Naive thymus-derived CD8-positive, alpha-beta T cell (primary cell): ENCODE measurements around the gene GNA15. TPM values are rescaled to one million over a fixed set of nuclear protein-coding genes. Genes with fewer than 3 reads are reported as not detected.
A peak's percentile ranks its signal among the peaks of the same experiment; 100 is the strongest.

Experiments
- ATAC-seq, 2 donors: fragments of 150-1000 bp; cut with Tn5 transposase in 1 of 2; sonication (Bioruptor Pico), chemical (Tn5 transposase) in 1 of 2; 1 replicate in 1 of 2; 2 replicates in 1 of 2; pipeline ENCODE4 v1.10.0; 2021; ENCODE audit warnings: mild to moderate bottlenecking in 2 of 2, moderate library complexity in 2 of 2
- POLR2A ChIA-PET: fragments of 350-600 bp; sonication (Branson Sonifier 250); formaldehyde crosslinking; loops from one replicate; lab custom pipeline; 2021; ENCODE audit warnings: antibody characterized with exemption; lab: Charles Lee
- DNase-seq, 10 donors: peaks; one replicate each; pipeline versions ENCODE4 v3.0.0 to v3.0.0-alpha.2; 2020 to 2022
- H3K27ac Mint-ChIP-seq, 10 donors: one replicate each; pipeline ENCODE4 v1.8.0; 2020 to 2022; ENCODE audit warnings: mild to moderate bottlenecking in 10 of 10, mixed read lengths in 10 of 10, moderate library complexity in 4 of 10, inconsistent platforms in 1 of 10
- H3K27me3 Mint-ChIP-seq, 5 donors: one replicate each; pipeline ENCODE4 v1.8.0; 2021 to 2022; ENCODE audit warnings: mixed read lengths in 5 of 5
- H3K36me3 Mint-ChIP-seq, 3 donors: one replicate each; pipeline ENCODE4 v1.8.0; 2020 to 2022; ENCODE audit warnings: mixed read lengths in 3 of 3, mild to moderate bottlenecking in 2 of 3, inconsistent platforms in 1 of 3
- H3K4me1 Mint-ChIP-seq, 4 donors: one replicate each; pipeline ENCODE4 v1.8.0; 2021 to 2022; ENCODE audit warnings: mixed read lengths in 4 of 4
- H3K4me3 Mint-ChIP-seq, 10 donors: one replicate each; pipeline ENCODE4 v1.8.0; 2020 to 2022; ENCODE audit warnings: mild to moderate bottlenecking in 10 of 10, mixed read lengths in 10 of 10, moderate library complexity in 6 of 10, inconsistent platforms in 1 of 10
- H3K9me3 Mint-ChIP-seq, 9 donors: one replicate each; pipeline ENCODE4 v1.8.0; 2020 to 2022; ENCODE audit warnings: mixed read lengths in 9 of 9, mild to moderate bottlenecking in 3 of 9, inconsistent platforms in 1 of 9, moderate library complexity in 1 of 9
- polyA plus RNA-seq, 3 donors: library from polyadenylated mRNA; unstranded; fragments of 300-500 nt; fragmentation: Illumina TruSeq; gene quantifications; one replicate each; pipeline ENCODE4 v1.2.3, GENCODE V29; 2021
- total RNA-seq, 8 experiments: library from RNA in 2 of 8; stranded (reverse) in 2 of 8; gene quantifications; one replicate each; pipeline ENCODE4 v1.2.3 and lab custom pipeline; 2021 to 2026

Gene GNA15
- total and polyA plus RNA-seq, 5 experiments from 2014 or later = 0.19 to 0.39 (median 0.36) TPM; not detected in 2

GRCh38 chr19:3099347-3100145 lies 36.3 kb upstream of the GNA15 start:
- no peaks in the 10 kb centered on the region for H3K36me3 Mint-ChIP-seq
- H3K27ac Mint-ChIP-seq = peak overlapping the region in 7 of 10 donors; percentile 55 to 96 (median 85)
- POLR2A ChIA-PET = interaction anchor here (0.9 to 1.9 kb wide), 2 partner anchors 64 to 149 kb away, joined by 3 to 7 read pairs; no protein-coding TSS in a partner anchor
- ATAC-seq (no peak), DNase-seq (no peak)
- peaks cover 0 to 7% (median 0%) of the 10 kb centered on the region in 5 donors for H3K27me3 Mint-ChIP-seq
- peaks cover 23 to 42% (median 37%) of the 10 kb centered on the region in 4 donors for H3K4me1 Mint-ChIP-seq
- no peaks in the 10 kb centered on the region for H3K9me3 Mint-ChIP-seq
- peak overlapping the region; percentile 73 to 88 (median 76) for H3K4me3 Mint-ChIP-seq

DNA sequence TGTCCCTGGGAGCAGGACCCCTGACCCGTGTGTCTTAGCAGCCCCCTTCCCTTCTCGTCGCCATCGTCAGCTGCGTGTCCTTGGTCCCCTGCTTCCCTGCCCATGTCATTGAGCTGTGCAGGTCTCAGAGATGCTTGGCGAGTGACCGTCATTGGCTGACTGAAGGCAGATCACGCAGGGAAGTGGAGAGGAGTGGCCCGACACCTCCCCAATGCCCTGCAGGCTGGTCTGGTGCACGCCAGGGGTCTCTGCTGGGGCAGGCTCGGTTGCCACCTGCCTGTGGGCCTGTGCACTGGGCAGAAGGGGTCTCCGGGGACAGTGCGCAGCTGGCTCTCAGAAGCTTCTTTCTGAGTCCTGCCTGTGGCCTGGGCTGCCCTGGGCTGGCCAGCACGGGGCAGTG lies 35.5 kb upstream of the GNA15 start:
- Mint-ChIP-seq H3K4me1 (peaks cover 20 to 38% (median 33%) of the 10 kb centered on the region in 4 donors), H3K36me3 (no peaks in the 10 kb centered on the region), H3K27me3 (peaks cover 0 to 7% (median 0%) of the 10 kb centered on the region in 5 donors), H3K9me3 (no peaks in the 10 kb centered on the region), H3K4me3 (peak overlapping the region in 1 of 10 donors; percentile 76), H3K27ac (no peak overlapping the region)
- DNase-seq = no peak
- POLR2A ChIA-PET = no interaction called here
- ATAC-seq = no peak

GRCh38 chr19:3100747-3101730 lies 34.8 kb upstream of the GNA15 start:
- peak overlapping the region in 1 of 10 donors; percentile 62 for H3K4me3 Mint-ChIP-seq
- POLR2A ChIA-PET = interaction anchor here (0.6 kb wide), 1 partner anchor 36 kb away, joined by 4 read pairs; no protein-coding TSS in a partner anchor
- peaks cover 0 to 7% (median 0%) of the 10 kb centered on the region in 5 donors for H3K27me3 Mint-ChIP-seq
- DNase-seq = no peak
- H3K9me3 Mint-ChIP-seq = no peaks in the 10 kb centered on the region
- H3K4me1 Mint-ChIP-seq = peaks cover 14 to 31% (median 26%) of the 10 kb centered on the region in 4 donors
- peak overlapping the region in 1 of 10 donors; percentile 38 for H3K27ac Mint-ChIP-seq
- no peak for ATAC-seq
- no peaks in the 10 kb centered on the region for H3K36me3 Mint-ChIP-seq

DNA sequence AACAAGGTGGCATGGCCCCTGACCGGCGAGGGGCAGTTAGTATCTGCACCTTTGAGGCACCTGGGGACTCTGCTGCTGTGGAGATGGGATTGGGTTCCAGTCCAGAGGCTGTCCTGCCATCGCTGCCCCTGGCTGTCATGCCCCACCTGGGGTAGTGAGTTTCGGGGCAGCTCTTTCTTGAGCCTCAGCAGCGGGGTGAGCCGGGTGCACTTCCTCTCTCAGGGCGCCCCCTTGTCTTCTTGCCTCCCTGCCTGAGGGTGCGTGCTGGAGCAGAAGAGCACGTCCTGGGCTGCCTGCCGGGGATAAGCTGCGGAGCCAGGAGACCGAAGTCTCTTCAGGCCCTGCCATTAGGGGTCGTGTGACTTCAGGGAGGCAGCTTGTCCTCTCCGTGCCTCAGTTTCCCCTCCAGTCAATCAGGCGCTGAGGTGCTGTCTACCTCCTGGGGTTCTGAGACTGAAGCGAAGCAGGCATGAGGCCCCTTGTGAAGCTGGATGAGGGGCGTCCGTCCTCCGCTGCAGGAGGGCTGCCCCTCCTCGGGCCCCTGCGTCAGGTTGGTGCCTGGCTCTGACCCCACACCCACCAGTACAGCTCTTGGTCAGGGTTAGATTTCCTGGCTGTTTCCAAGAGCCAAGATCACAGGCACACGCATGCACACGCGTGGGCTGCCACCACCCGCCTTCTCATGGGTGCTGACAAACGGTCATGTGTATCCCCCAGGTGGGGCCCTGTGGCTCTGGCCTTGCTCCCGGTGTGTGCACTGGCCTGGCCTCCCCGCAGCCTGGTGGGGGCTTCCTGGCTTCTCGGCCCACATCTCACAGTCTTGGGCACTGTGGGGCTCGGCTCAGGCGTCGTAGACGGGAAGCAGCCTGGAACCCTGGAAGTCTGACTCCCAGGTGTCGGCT lies 33.3 kb upstream of the GNA15 start:
- H3K9me3 Mint-ChIP-seq = no peaks in the 10 kb centered on the region
- no peaks in the 10 kb centered on the region for H3K36me3 Mint-ChIP-seq
- ATAC-seq (no peak), DNase-seq (no peak)
- peaks cover 13 to 26% (median 21%) of the 10 kb centered on the region in 4 donors for H3K4me1 Mint-ChIP-seq
- POLR2A ChIA-PET = interaction anchor here (0.6 to 2.9 kb wide), 4 partner anchors 41 to 151 kb away, joined by 4 to 11 read pairs (median 7); partner anchors contain the start of gene TLE5
- H3K27ac Mint-ChIP-seq = no peak overlapping the region
- no peak overlapping the region for H3K4me3 Mint-ChIP-seq
- H3K27me3 Mint-ChIP-seq = peaks cover 0 to 5% (median 0%) of the 10 kb centered on the region in 5 donors

- POLR2A ChIA-PET = interaction anchor here (0.6 to 2.9 kb wide), 8 partner anchors 28 to 1707 kb away, joined by 3 to 11 read pairs (median 4); partner anchors contain the start of gene TLE5
- ATAC-seq (no peak), DNase-seq (no peak)
- Mint-ChIP-seq H3K36me3 (no peaks in the 10 kb centered on the region), H3K4me3 (no peak overlapping the region), H3K27me3 (no peaks in the 10 kb centered on the region), H3K4me1 (peaks cover 14 to 24% (median 16%) of the 10 kb centered on the region in 4 donors), H3K9me3 (no peaks in the 10 kb centered on the region), H3K27ac (no peak overlapping the region)
Measured at GRCh38 chr19:3104708-3104983, 31.2 kb upstream of the GNA15 start.

GRCh38 chr19:3105641-3106508 lies 30.0 kb upstream of the GNA15 start:
- Mint-ChIP-seq H3K27me3 (no peaks in the 10 kb centered on the region), H3K36me3 (no peaks in the 10 kb centered on the region), H3K4me3 (no peak overlapping the region), H3K4me1 (peaks cover 11 to 26% (median 15%) of the 10 kb centered on the region in 4 donors), H3K9me3 (no peaks in the 10 kb centered on the region), H3K27ac (no peak overlapping the region)
- no peak for DNase-seq
- ATAC-seq = no peak
- POLR2A ChIA-PET = interaction anchor here (1.8 kb wide), 1 partner anchor 145 kb away, joined by 7 read pairs; no protein-coding TSS in a partner anchor

DNA sequence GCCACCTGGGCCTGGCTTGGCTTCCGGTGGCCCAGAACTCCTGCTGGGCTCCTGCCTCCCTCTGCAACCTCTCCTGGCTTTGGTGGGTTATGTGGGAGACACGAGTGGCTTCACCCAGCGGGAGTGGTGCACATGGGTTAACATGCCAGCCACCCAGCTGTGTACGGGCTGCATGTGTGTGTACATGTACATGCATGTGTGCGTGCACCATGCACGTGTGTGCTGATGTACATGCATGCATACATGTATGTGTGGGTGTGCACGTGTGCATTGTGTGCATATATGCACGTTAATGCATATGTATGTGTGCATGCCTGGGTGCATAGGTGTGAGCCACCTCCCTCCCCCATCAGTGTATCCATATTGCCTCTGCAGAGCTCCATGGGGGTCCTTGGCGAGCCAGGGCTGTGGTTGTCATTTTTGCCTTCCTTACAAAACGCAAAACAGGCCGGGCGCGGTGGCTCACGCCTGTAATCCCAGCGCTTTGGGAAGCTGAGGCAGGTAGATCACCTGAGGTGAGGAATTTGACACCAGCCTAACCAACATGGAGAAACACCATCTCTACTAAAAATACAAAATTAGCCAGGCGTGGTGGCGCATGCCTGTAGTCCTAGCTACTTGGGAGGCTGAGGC lies 29.2 kb upstream of the GNA15 start:
- DNase-seq (no peak), ATAC-seq (no peak)

DNA sequence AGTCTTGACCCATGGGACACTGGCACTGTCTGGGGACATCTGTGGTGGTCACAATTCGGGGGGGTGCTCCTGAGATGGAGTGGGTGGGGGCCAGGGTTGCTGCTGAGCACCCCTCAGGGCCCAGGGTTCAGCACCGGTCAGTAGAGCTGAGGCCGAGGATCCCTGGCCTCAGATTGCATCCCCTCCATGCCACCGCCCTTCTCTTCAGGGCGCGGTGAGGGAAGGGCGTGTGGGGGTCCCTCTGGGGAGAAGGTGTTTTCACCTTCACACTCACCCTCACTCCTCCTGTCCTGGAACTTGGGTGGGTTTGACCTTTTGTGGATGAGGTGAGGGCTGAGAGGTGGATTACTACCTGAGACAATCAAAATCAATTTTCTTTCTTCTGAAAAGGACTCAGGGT lies 28.2 kb upstream of the GNA15 start:
- no peak for DNase-seq
- H3K4me3 Mint-ChIP-seq = no peak overlapping the region
- POLR2A ChIA-PET = interaction anchor here (0.7 to 1.4 kb wide), 3 partner anchors 131 to 1067 kb away, joined by 3 read pairs; partner anchors contain the start of gene TLE6

More for the DNA sequence above, 29.2 kb upstream of the GNA15 start:
- H3K27me3 Mint-ChIP-seq = no peaks in the 10 kb centered on the region
- no peak overlapping the region for H3K27ac Mint-ChIP-seq
- no peak overlapping the region for H3K4me3 Mint-ChIP-seq
- POLR2A ChIA-PET = interaction anchor here (1.4 kb wide), 1 partner anchor 130 kb away, joined by 3 read pairs; the partner anchor contains the start of gene TLE6
- peaks cover 11 to 30% (median 15%) of the 10 kb centered on the region in 4 donors for H3K4me1 Mint-ChIP-seq
- no peaks in the 10 kb centered on the region for H3K9me3 Mint-ChIP-seq
- no peaks in the 10 kb centered on the region for H3K36me3 Mint-ChIP-seq

DNA sequence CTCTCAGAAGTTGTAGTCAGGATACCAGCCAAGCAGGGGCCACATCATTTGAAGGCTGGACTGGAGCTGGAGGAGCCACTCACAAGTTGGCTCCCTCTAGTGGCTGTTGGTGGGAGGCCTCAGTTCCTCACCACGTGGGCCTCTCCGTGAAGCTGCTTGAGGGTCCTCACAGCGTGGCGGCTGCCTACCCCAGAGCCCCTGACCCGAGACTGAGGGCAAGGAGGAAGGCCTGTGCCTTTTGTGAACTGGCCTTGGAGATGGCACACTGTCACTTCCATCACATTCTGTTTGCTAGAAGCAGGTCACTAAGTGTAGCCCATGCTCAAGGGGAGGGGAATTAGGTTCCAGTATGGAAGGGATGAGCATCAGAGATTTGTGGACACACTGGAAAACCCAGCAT lies 27.1 kb upstream of the GNA15 start:
- ATAC-seq (peak; percentile 71 to 79), DNase-seq (peak; percentile 45 to 84 (median 65))
- no peaks in the 10 kb centered on the region for H3K9me3 Mint-ChIP-seq
- peaks cover 9 to 28% (median 13%) of the 10 kb centered on the region in 4 donors for H3K4me1 Mint-ChIP-seq
- H3K36me3 Mint-ChIP-seq = no peaks in the 10 kb centered on the region
- no peaks in the 10 kb centered on the region for H3K27me3 Mint-ChIP-seq
- POLR2A ChIA-PET = interaction anchor here (0.6 to 1.0 kb wide), 3 partner anchors 36 to 399 kb away, joined by 3 to 5 read pairs (median 4); no protein-coding TSS in a partner anchor
- peak overlapping the region in 4 of 10 donors; percentile 50 to 93 (median 68) for H3K27ac Mint-ChIP-seq
- H3K4me3 Mint-ChIP-seq = peak overlapping the region in 1 of 10 donors; percentile 20

More for the DNA sequence above, 28.2 kb upstream of the GNA15 start:
- Mint-ChIP-seq H3K36me3 (no peaks in the 10 kb centered on the region), H3K27me3 (no peaks in the 10 kb centered on the region), H3K9me3 (no peaks in the 10 kb centered on the region), H3K27ac (no peak overlapping the region), H3K4me1 (peaks cover 11 to 30% (median 14%) of the 10 kb centered on the region in 4 donors)
- no peak for ATAC-seq

- Mint-ChIP-seq H3K27me3 (no peaks in the 10 kb centered on the region), H3K4me3 (no peak overlapping the region), H3K4me1 (peaks cover 3 to 23% (median 8%) of the 10 kb centered on the region in 4 donors), H3K9me3 (no peaks in the 10 kb centered on the region), H3K36me3 (no peaks in the 10 kb centered on the region), H3K27ac (no peak overlapping the region)
- POLR2A ChIA-PET = no interaction called here
- DNase-seq = no peak
- ATAC-seq = no peak
Measured at GRCh38 chr19:3109491-3109890, 26.3 kb upstream of the GNA15 start.
